Esophagus muscularis mucosa (tissue), 4 donors: ENCODE data around the gene NFKBIL1.

Experiments
- CTCF ChIP-seq, 3 experiments: fragments of 200-600 bp in 2 of 3; fragments of 450-650 bp in 1 of 3; sonication (generic) in 2 of 3; IDR thresholded peaks; one replicate each; pipeline ENCODE4 v1.5.1; 2017 to 2019; ENCODE audit warnings: antibody characterized with exemption in 3 of 3, mild to moderate bottlenecking in 2 of 3, moderate library complexity in 1 of 3
- EP300 ChIP-seq: sonication (generic); formaldehyde crosslinking; IDR thresholded peaks from one replicate; pipeline ENCODE4 v1.6.1; 2017; ENCODE audit warnings: antibody characterized with exemption
- POLR2A ChIP-seq: fragments of 450-650 bp; IDR thresholded peaks from one replicate; pipeline ENCODE4 v1.6.1; 2017; ENCODE audit warnings: antibody characterized with exemption, moderate library complexity, mild to moderate bottlenecking, low read depth
- POLR2AphosphoS5 ChIP-seq, 2 donors: sonication (generic); formaldehyde crosslinking; IDR thresholded peaks; one replicate each; pipeline ENCODE4 v1.6.1; 2017; ENCODE audit warnings: antibody characterized with exemption in 2 of 2

GRCh38 chr6:31546339-31546957 is 960 bp upstream of the NFKBIL1 start, which contains the start of gene ATP6V1G2:
- TF ChIP-seq POLR2A (no peak), CTCF (IDR thresholded peaks at IDR 0.05) (peak; percentile 96 to 99 (median 99)), EP300 (no peak), POLR2AphosphoS5 (IDR thresholded peaks at IDR 0.05) (peak; percentile 29 to 77)
